ENCODE results near the gene PPARD.
"Not testable (repeated sequence)": the region's sequence is repeated elsewhere in the genome, so short reads cannot be mapped to it uniquely, and the experiment has no call there.

The PPARD gene

DNA sequence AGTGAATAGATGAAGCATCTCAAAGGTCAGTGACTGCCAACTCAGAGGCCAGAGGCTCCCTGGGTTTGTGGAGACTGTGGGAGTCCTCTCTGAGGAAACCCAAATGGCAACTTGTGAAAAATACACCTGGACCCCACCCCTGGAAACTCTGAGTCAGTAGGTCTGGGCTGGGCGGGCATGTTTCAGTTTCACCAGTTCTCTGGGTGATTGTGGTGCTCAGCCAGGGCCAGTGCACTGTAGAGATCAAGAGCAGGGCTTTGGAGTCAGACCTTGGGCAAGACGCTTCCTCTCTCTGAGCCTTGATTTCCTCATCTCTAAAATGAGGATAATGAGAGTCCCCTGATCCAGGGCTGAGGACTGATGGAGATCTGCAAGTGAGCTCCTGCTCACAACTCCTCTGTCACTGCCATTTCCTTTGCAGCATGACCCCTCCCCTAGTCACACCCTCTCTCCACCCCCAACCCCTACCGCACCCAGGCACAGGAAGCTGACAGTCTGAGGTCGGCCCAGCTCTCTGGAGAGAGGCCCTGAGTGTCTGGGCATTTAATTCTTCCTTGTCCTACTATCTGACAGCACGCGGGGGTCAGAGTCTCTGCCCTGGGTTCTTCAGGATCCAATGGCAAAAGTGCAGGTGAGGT lies 39.6 kb upstream of the PPARD start:
- no peak overlapping the region for H3K4me3 ChIP-seq (ENCODE audit: low read depth, low read length)
- H3K9me3 ChIP-seq: no peaks in the 10 kb centered on the region
- DNase-seq: no peak
- no peaks in the 10 kb centered on the region for H3K27me3 ChIP-seq
- no peaks in the 10 kb centered on the region for H3K4me1 ChIP-seq
- H3K36me3 ChIP-seq: no peaks in the 10 kb centered on the region
- TF ChIP-seq CTCF (IDR thresholded peaks at IDR 0.05; ENCODE audit: low read depth, low read length): no peak

- no peak for TF ChIP-seq CTCF (IDR thresholded peaks at IDR 0.05; ENCODE audit: low read depth, low read length)
- no peaks in the 10 kb centered on the region for H3K4me1 ChIP-seq
- H3K9me3 ChIP-seq: no peaks in the 10 kb centered on the region
- no peaks in the 10 kb centered on the region for H3K36me3 ChIP-seq
- H3K27me3 ChIP-seq: no peaks in the 10 kb centered on the region
- no peak for DNase-seq
- H3K4me3 ChIP-seq (ENCODE audit: low read depth, low read length): no peak overlapping the region
Observed at GRCh38 chr6:35304299-35304698, 38.1 kb upstream of the PPARD start.

DNA sequence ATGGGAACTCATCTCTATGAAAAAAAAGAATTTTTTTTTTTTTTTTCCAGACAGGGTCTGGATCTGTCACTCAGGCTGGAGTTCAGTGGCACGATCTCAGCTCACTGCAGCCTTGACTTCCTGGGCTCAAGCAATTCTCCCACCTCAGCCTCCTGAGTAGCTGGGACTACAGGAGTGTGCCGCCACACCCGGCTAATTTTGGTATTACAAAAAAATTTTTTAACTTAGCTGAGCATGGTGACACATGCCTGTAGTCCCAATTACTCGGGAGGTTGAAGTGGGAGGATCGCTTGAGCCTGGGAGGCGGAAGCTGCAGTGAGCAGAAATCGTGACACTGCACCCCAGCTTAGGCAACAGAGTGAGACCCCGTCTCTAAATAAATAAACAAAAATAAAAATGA lies 37.2 kb upstream of the PPARD start:
- Histone ChIP-seq H3K4me1 (no peaks in the 10 kb centered on the region), H3K27me3 (no peaks in the 10 kb centered on the region), H3K36me3 (no peaks in the 10 kb centered on the region), H3K9me3 (no peaks in the 10 kb centered on the region), H3K4me3 (ENCODE audit: low read depth, low read length) (no peak overlapping the region)
- no peak for DNase-seq
- TF ChIP-seq CTCF (IDR thresholded peaks at IDR 0.05; ENCODE audit: low read depth, low read length): no peak

DNA sequence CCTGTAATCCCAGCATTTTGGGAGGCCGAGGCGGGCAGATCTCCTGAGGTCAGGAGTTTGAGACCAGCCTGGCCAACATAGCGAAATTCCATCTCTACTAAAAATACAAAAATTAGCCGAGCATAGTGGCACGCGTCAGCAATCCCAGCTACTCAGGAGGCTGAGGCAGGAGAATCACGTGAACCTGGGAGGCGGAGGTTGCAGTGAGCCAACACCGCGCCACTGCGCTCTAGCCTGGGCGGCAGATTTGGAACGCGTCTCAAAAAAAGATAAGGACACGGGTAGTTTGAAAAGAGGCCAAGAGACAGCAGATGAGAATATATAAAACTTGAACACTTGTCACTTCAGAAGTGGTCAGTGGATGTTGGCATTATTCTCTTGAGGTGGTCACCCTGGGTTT lies 35.2 kb upstream of the PPARD start:
- DNase-seq; H3K36me3 ChIP-seq; H3K4me3 ChIP-seq (ENCODE audit: low read depth, low read length); H3K27me3 ChIP-seq; H3K4me1 ChIP-seq; H3K9me3 ChIP-seq: not testable (repeated sequence)

DNA sequence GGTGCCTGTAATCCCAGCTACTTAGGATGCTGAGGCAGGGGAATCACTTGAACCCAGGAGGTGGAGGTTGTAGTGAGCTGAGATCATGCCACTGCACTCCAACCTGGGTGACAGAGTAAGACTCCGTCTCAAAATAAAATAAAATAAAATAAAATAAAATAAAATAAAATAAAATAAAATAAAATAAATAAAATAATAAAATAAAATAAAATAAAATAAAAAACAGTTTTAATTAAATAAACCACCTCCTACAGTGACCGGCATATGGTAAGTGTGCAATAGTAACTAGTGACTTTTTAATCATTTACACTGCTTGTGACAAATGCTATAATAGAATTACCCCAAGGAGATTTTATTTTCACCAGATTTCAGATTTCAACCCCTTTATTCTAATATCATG lies 33.8 kb upstream of the PPARD start:
- H3K4me1 ChIP-seq; H3K9me3 ChIP-seq; H3K4me3 ChIP-seq (ENCODE audit: low read depth, low read length); H3K27me3 ChIP-seq; DNase-seq; H3K36me3 ChIP-seq: not testable (repeated sequence)

GRCh38 chr6:35309611-35310264 lies 32.6 kb upstream of the PPARD start:
- no peak overlapping the region for H3K4me3 ChIP-seq (ENCODE audit: low read depth, low read length)
- H3K27me3 ChIP-seq: no peaks in the 10 kb centered on the region
- DNase-seq: no peak
- H3K36me3 ChIP-seq: no peaks in the 10 kb centered on the region
- no peaks in the 10 kb centered on the region for H3K4me1 ChIP-seq
- H3K9me3 ChIP-seq: no peaks in the 10 kb centered on the region
- TF ChIP-seq CTCF (IDR thresholded peaks at IDR 0.05; ENCODE audit: low read depth, low read length): no peak

DNA sequence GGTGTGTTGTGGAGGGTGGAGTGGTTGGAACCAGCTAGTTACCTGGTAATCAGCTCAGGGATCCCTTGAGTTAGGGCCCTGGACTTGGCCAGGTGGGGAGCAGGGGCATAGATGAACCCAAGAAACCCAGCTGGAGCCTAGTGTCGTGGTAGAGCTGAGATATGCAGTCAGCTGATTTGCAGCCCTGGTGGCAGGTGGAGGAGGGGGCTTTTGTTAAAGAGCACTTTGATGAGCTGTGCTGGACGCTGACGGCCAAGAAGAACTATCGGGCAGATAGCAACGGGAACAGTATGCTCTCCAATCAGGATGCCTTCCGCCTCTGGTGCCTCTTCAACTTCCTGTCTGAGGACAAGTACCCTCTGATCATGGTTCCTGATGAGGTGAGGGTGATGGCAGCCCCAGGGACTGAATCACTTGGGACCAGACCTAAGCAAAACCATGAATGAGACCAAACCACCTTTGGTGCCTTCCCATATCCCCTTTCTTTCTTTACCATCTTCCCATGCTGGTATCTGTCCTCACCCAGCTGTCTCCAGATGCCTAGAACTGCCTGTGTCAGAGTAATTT lies 32.0 kb upstream of the PPARD start:
- Histone ChIP-seq H3K9me3 (no peaks in the 10 kb centered on the region), H3K36me3 (no peaks in the 10 kb centered on the region), H3K4me3 (ENCODE audit: low read depth, low read length) (no peak overlapping the region), H3K4me1 (no peaks in the 10 kb centered on the region), H3K27me3 (no peaks in the 10 kb centered on the region)
- DNase-seq: no peak
- no peak for TF ChIP-seq CTCF (IDR thresholded peaks at IDR 0.05; ENCODE audit: low read depth, low read length)
